ENCODE results near the gene CCNK.
A peak's percentile ranks its signal among the peaks of the same experiment; 100 is the strongest.

CCNK gene

GRCh38 chr14:99508896-99509629 is 27.9 kb downstream of the CCNK start:
- DNase-seq, result peak; percentile 12

GRCh38 chr14:99509871-99510555 is 28.8 kb downstream of the CCNK start:
- DNase-seq, result peak; percentile 18

DNA sequence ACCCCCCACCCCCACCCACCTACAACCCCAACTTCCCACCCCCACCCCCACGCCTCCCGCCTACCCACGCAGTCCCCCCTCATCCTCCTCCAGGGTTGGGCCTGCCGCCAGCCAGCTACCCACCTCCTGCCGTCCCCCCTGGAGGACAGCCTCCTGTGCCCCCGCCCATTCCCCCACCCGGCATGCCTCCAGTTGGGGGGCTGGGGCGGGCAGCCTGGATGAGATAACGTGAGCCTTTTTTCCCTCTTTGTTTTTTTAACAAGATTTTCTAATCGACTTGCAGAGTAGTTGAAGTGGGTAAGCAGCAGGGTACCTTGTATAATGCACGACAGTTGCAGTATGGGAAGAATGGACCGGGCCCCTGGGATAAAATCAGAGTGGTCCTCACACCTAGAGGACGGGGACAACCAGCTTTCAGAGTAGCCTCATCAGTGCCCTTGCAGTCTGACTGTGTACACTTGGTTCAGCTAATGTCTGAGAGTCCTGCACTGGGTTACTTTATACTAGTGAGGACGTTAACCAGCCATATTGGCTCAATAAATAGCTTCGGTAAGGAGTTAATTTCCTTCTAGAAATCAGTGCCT is 29.4 kb downstream of the CCNK start:
- DNase-seq, result no peak

DNA sequence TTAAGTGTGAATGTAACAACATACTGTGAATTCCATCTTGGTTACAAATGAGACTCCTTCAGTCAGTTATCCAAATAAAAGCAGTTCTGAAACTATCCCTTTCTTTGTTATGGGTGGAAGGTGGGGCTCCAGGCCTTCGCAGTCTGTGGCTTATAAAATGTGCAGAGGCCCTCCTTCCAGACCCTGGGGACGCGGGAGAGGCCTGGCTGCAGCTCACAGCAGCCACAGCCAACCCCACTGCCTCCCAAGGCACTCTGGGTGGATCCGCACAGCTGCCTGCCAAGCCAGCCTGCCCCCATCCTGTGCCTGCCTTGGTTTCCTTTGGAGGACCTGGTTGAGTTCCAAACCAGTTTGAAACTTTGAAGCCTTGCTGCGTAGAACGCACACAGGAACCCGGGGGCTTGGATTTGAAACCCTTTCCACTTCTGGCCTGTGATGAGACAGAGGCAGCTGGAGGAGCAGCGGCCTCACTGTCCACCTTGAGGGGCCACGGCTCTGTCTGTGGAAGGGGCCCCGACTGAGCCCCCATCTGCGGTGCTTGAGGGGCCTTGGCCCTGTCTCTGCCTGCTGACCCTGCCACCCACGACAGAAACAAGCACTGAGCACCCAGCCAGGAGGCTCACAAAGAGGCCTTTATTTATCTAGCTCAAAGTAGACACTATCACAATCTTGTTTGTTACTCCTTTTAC is 30.4 kb downstream of the CCNK start:
- DNase-seq, result no peak

DNA sequence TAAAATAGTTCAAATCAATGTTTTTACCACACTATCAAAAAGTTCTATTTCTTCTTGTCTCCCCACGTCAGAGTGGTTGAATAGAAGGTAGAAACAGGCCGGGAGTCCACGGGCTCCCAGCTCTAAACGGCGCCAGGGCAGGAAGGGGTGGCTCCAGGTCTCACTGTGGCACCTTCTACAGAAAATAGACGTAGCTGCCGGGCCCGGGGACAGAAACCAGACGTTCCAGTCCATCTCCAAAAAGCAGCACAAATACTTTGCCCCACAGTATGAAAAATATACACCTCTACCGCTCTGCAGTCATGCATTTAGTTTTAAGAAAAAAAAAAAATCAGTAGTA is 30.9 kb downstream of the CCNK start:
- DNase-seq, result no peak

- DNase-seq, result no peak
These were observed 31.5 kb downstream of the CCNK start for GRCh38 chr14:99512571-99513182.

GRCh38 chr14:99513183-99513694 is 32.0 kb downstream of the CCNK start:
- DNase-seq, result no peak

GRCh38 chr14:99513946-99514551 is 32.8 kb downstream of the CCNK start:
- DNase-seq, result no peak

DNA sequence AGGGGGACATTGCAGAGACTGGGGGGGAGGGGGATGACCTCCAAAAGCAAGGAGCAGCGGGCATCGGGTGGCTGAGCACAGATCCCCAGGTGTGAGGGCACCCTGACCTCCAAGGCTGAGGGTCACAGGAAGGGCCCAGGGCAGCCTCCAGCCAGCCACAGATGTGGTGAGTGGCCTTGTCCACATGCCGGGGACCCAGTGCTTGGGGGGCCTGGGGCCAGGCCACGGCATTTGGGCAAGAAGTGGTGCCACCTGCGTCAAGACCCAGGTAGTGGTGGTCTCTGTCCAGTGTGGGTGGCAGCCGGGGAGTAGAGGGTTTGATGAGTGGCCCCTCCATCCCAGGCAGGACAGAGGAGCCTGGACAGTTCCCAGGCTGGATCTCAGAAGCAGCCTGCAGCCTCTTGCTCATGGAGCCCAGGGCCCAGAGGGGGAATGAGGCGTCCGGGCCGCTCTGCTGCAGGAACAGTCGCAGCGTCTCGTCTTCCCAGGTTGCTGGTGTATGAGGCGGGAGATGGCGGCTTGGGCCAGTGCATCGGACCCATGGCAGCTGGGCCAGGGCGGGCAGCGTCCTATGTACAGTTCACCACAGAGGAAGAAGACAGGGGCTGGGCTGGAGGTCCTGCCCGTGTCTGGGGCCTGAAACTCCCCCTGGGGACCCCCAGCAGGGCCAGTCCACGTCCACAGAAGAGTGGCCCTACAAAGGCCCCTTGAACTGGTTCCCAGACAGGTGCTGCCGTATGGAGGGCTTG is 33.5 kb downstream of the CCNK start:
- DNase-seq, result no peak

- DNase-seq, result no peak
These were observed 34.3 kb downstream of the CCNK start for GRCh38 chr14:99515301-99516155.

- DNase-seq, result no peak
These were observed 35.1 kb downstream of the CCNK start for GRCh38 chr14:99516156-99516870.

- DNase-seq, result no peak
These were observed 35.8 kb downstream of the CCNK start for GRCh38 chr14:99516871-99517642.

GRCh38 chr14:99517643-99518381 is 36.6 kb downstream of the CCNK start:
- DNase-seq, result no peak

- DNase-seq, result peak; percentile 70
These were observed 37.5 kb downstream of the CCNK start for GRCh38 chr14:99518441-99519346.

DNA sequence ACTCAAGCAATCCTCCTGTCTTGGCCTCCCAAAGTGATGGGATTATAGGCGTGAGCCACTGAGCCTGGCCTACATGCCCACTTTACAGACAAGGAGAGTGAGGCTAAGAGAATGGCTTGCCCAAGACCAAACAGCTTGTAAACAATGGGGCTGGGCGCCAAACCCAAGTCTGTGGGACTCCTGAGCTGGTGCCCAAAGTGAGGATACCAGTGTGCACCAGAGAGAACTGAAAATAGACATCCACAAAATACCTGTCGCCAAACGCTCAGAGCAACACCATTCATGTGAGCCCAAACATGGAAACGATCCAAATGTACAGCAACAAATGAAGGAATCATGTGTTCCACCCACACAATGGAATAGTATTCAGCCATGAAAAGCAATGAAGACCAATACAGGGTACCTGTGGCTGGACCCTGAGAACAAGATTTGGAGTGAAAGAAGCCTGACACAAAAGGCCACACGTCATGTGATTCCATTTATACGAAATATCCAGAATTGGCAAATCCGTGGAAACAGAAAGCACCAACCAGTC is 38.2 kb downstream of the CCNK start:
- no peak for DNase-seq

- DNase-seq, result no peak
These were observed 38.8 kb downstream of the CCNK start for GRCh38 chr14:99519931-99520421.

GRCh38 chr14:99520571-99521081 is 39.4 kb downstream of the CCNK start:
- no peak for DNase-seq
